SH-SY5Y (cell line): Measurements from ENCODE around the gene LYL1.

Experiments
- GATA2 ChIP-seq: IDR thresholded peaks from 2 replicates; pipeline ENCODE4 v1.6.1; 2011; ENCODE audit warnings: mild to moderate bottlenecking, low read depth, low read length
- GATA3 ChIP-seq: IDR thresholded peaks from 2 replicates; pipeline ENCODE4 v1.6.1; 2011; ENCODE audit warnings: low read depth, mild to moderate bottlenecking, low read length, moderate library complexity

DNA sequence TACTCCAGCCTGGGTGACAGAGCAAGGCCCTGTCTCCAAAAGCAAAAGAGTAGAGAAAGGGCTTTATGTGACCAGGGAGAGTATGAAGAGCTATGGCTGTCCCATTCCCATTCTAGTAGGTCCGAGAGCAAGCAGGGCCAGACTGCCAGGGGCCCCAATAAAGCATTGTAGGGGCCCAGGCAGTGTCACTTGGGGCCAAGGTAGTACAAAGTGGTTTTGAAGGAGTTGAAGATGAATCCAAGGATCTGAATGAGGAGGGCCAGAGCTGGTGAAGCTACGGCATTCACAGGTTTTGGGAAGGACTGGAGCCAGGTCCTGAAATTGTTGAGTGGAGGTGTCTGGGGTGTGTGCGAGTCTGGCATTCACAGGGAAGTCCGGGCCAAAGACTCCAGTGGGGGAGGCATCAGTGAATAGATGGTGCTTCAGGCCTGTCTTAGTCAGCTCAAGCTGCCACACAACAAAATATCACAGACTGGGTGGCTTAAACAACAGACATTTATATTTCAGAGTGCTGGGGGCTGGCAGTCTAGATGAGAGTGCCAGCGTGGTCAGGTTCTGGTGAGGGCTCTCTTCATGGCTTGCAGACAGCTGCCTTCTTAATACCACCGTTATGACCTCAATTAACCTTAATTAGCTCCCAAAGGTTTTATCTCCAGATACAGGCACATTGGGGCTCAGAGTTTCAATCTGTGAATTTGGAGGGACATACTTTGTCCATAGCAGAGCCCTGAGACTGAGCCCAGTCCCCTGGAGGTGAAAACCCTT, 25.3 kb upstream of the LYL1 start:
- TF ChIP-seq GATA2 (no peak), GATA3 (no peak)
